HEK293T (cell line): Measurements from ENCODE around the gene ZNF549.

ENCODE experiments used
- NFRKB ChIP-seq: fragments of 450-650 bp; IDR thresholded peaks from 2 replicates; pipeline ENCODE4 v1.6.1; 2016; ENCODE audit warnings: mild to moderate bottlenecking, moderate library complexity
- TARDBP ChIP-seq: fragments of 450-650 bp; IDR thresholded peaks from 2 replicates; pipeline ENCODE4 v1.6.1; 2016

- TF ChIP-seq TARDBP (no peak), NFRKB (no peak)
These were observed 11.9 kb upstream of the ZNF549 start for GRCh38 chr19:57515255-57515654.
